RWPE1 (cell line): ENCODE measurements around the gene FOLR3.

ENCODE experiments used
- CTCF ChIA-PET: fragments of 350-600 bp; sonication (Branson Sonifier 250); formaldehyde crosslinking; extraction: SDS; loops from one replicate; lab custom pipeline; 2021; lab: Yijun Ruan, JAX
- POLR2A ChIA-PET: fragments of 400-600 bp; formaldehyde crosslinking; extraction: SDS; loops from one replicate; lab custom pipeline; 2020; ENCODE audit warnings: antibody characterized with exemption; ENCODE audit not compliant: low non-redundant PET; lab: Yijun Ruan, JAX
- DNase-seq: peaks from one replicate; pipeline ENCODE4 v3.0.0; 2012; ENCODE audit warnings: low spot score
- H3K27ac ChIP-seq: fragments of 450-650 bp; 2 replicates; pipeline ENCODE4 v1.5.1; 2017
- CTCF ChIP-seq: fragments of 450-650 bp; conservative IDR thresholded peaks from 2 replicates; pipeline ENCODE4 v1.5.1; 2017; ENCODE audit warnings: low read depth, mild to moderate bottlenecking

The FOLR3 gene

GRCh38 chr11:72173291-72173690 is 37.8 kb downstream of the FOLR3 start:
- TF ChIP-seq CTCF: no peak

GRCh38 chr11:72174302-72175070 is 39.0 kb downstream of the FOLR3 start:
- peak; percentile 24 for DNase-seq
- H3K27ac ChIP-seq: peak overlapping the region; percentile 83
- CTCF ChIA-PET: interaction anchor here (0.5 kb wide), 1 partner anchor 9 kb away, joined by 5 read pairs; no protein-coding TSS in a partner anchor
- no peak for TF ChIP-seq CTCF
- POLR2A ChIA-PET: interaction anchor here (0.6 kb wide), 1 partner anchor 50 kb away, joined by 3 read pairs; the partner anchor contains the start of gene INPPL1

More at GRCh38 chr11:72173291-72173690, 37.8 kb downstream of the FOLR3 start:
- DNase-seq: no peak
- ChIA-PET CTCF (interaction anchor here (0.6 kb wide), 1 partner anchor 148 kb away, joined by 4 read pairs; no protein-coding TSS in a partner anchor), POLR2A (interaction anchor here (0.7 kb wide), 1 partner anchor 99 kb away, joined by 3 read pairs; no protein-coding TSS in a partner anchor)
- peak overlapping the region; percentile 83 for H3K27ac ChIP-seq

- TF ChIP-seq CTCF: no peak
- H3K27ac ChIP-seq: peak overlapping the region; percentile 10; the same call in 1 of the 2 replicates
- POLR2A ChIA-PET: no interaction called here
- DNase-seq: no peak
- CTCF ChIA-PET: interaction anchor here (1.1 kb wide), 1 partner anchor 34 kb away, joined by 3 read pairs; no protein-coding TSS in a partner anchor
Measured at GRCh38 chr11:72177656-72178055, 42.1 kb downstream of the FOLR3 start.

- POLR2A ChIA-PET: no interaction called here
- TF ChIP-seq CTCF: no peak
- no peak for DNase-seq
- CTCF ChIA-PET: interaction anchor here (0.5 to 1.1 kb wide), 3 partner anchors 87 to 154 kb away, joined by 3 read pairs; no protein-coding TSS in a partner anchor
- H3K27ac ChIP-seq: peak overlapping the region; percentile 16
Measured at GRCh38 chr11:72179049-72179803, 43.7 kb downstream of the FOLR3 start.

GRCh38 chr11:72179804-72180396 is 44.4 kb downstream of the FOLR3 start:
- no peak for DNase-seq
- peak overlapping the region; percentile 93 for H3K27ac ChIP-seq
- ChIA-PET CTCF (interaction anchor here (0.5 to 1.3 kb wide), 3 partner anchors 36 to 155 kb away, joined by 3 to 6 read pairs (median 3); no protein-coding TSS in a partner anchor), POLR2A (no interaction called here)
- TF ChIP-seq CTCF: no peak

GRCh38 chr11:72180892-72181552 is 45.5 kb downstream of the FOLR3 start:
- ChIA-PET CTCF (interaction anchor here (0.6 to 1.3 kb wide), 2 partner anchors 37 to 502 kb away, joined by 5 to 6 read pairs; no protein-coding TSS in a partner anchor), POLR2A (interaction anchor here (0.5 kb wide), 1 partner anchor 40 kb away, joined by 3 read pairs; no protein-coding TSS in a partner anchor)
- peak overlapping the region; percentile 93 for H3K27ac ChIP-seq
- DNase-seq: peak; percentile 68

- ChIA-PET POLR2A (interaction anchor here (0.5 to 0.6 kb wide), 2 partner anchors 36 to 208 kb away, joined by 3 read pairs; no protein-coding TSS in a partner anchor), CTCF (interaction anchor here (0.7 kb wide), 1 partner anchor 156 kb away, joined by 3 read pairs; no protein-coding TSS in a partner anchor)
- peak overlapping the region; percentile 93 for H3K27ac ChIP-seq
- DNase-seq: peak; percentile 22
Measured at GRCh38 chr11:72181553-72181958, 46.0 kb downstream of the FOLR3 start.
